SJSA1 (cell line): ENCODE measurements around the gene NUP58. TPM values are rescaled to one million over a fixed set of nuclear protein-coding genes. Genes with fewer than 3 reads are reported as not detected.
A peak's percentile ranks its signal among the peaks of the same experiment; 100 is the strongest.

ENCODE experiments used
- DNase-seq, 2 experiments: peaks; one replicate each; pipeline ENCODE4 v3.0.0-alpha.2; 2015 to 2020; ENCODE audit warnings: low spot score in 2 of 2, low read depth in 1 of 2
- H3K27ac ChIP-seq: fragments of 250-450 bp; sonication (Bioruptor Pico); 2 replicates; pipeline ENCODE4 v1.5.1; 2020; ENCODE audit warnings: mild to moderate bottlenecking, moderate library complexity
- H3K27me3 ChIP-seq: fragments of 250-450 bp; sonication (Bioruptor Pico); replicated peaks from 2 replicates; pipeline ENCODE4 v1.5.1; 2020; ENCODE audit warnings: mild to moderate bottlenecking, moderate library complexity
- H3K36me3 ChIP-seq: fragments of 250-450 bp; sonication (Bioruptor Pico); 2 replicates; pipeline ENCODE4 v1.5.1; 2020; ENCODE audit warnings: mild to moderate bottlenecking
- H3K4me1 ChIP-seq: fragments of 250-450 bp; sonication (Bioruptor Pico); replicated peaks from 2 replicates; pipeline ENCODE4 v1.6.1; 2021; ENCODE audit warnings: mild to moderate bottlenecking
- H3K4me3 ChIP-seq: fragments of 250-450 bp; sonication (Bioruptor Pico); 2 replicates; pipeline ENCODE4 v1.5.1; 2020; ENCODE audit warnings: mild to moderate bottlenecking
- H3K9me3 ChIP-seq: fragments of 250-450 bp; sonication (Bioruptor Pico); replicated peaks from 2 replicates; pipeline ENCODE4 v1.5.1; 2020; ENCODE audit warnings: mild to moderate bottlenecking
- total RNA-seq: library from RNA; depleted of rRNA; stranded (reverse); fragments of >200 nt; shearing (Covaris generic); gene quantifications from 2 replicates; pipeline ENCODE4 v1.2.3, GENCODE V29; 2014; rRNA removed

The NUP58 gene, protein sequence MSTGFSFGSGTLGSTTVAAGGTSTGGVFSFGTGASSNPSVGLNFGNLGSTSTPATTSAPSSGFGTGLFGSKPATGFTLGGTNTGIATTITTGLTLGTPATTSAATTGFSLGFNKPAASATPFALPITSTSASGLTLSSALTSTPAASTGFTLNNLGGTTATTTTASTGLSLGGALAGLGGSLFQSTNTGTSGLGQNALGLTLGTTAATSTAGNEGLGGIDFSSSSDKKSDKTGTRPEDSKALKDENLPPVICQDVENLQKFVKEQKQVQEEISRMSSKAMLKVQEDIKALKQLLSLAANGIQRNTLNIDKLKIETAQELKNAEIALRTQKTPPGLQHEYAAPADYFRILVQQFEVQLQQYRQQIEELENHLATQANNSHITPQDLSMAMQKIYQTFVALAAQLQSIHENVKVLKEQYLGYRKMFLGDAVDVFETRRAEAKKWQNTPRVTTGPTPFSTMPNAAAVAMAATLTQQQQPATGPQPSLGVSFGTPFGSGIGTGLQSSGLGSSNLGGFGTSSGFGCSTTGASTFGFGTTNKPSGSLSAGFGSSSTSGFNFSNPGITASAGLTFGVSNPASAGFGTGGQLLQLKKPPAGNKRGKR
- total RNA-seq = 67.4 and 89.5 TPM in 2 replicates

DNA sequence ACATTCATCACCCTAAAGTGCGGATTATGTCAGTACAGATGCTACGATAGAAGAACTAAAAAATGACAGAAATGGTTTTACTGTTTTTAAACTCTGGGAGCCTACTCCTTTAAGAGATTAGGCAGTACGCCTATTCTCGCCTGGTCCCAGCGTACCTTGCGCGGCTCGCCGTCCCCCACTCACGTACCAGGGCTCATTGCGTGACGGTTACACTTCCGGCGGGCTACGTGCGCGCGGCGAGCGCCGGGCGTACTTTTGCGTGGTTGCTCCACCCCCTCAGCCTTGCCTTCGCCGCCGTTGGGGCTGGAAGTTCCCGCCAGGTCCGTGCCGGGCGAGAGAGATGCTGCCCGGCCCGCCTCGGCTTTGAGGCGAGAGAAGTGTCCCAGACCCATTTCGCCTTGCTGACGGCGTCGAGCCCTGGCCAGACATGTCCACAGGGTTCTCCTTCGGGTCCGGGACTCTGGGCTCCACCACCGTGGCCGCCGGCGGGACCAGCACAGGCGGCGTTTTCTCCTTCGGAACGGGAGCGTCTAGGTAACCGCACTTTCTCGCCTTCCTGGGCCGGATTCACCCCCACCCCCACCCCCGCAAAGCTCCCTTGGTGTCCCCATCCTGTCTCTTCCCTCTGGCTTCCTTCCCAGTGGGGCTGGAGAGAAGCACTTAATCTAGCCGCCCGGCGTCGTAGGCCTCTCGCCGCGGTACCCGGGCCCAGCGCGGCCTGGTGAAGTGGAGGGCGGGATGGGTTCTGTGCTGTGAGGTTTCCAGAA lies at the start of gene NUP58:
NUP58 (plus strand) TSS at position 279 of the 767 bp plus-strand sequence; CDS start at position 428, 149 bp downstream.
- Histone ChIP-seq H3K9me3 (no peaks in the 10 kb centered on the region), H3K4me1 (peaks cover 11% of the 10 kb centered on the region), H3K36me3 (peaks cover 26% of the 10 kb centered on the region), H3K4me3 (peak within 1 kb of the TSS; percentile 73), H3K27me3 (no peaks in the 10 kb centered on the region; the same call in 1 of the 2 replicates), H3K27ac (peak within 1 kb of the TSS; percentile 86)
- peak; percentile 82 to 90 for DNase-seq

GRCh38 chr13:25252225-25252624 lies 49.2 kb upstream of the NUP58 start:
- H3K4me1 ChIP-seq = peaks cover 12% of the 10 kb centered on the region
- H3K27me3 ChIP-seq = no peaks in the 10 kb centered on the region
- no peak overlapping the region for H3K27ac ChIP-seq
- H3K4me3 ChIP-seq = no peak overlapping the region
- H3K9me3 ChIP-seq = no peaks in the 10 kb centered on the region
- no peak for DNase-seq
- peaks cover 30% of the 10 kb centered on the region for H3K36me3 ChIP-seq

GRCh38 chr13:25252752-25253151 lies 48.7 kb upstream of the NUP58 start:
- Histone ChIP-seq H3K27me3 (no peaks in the 10 kb centered on the region), H3K4me3 (no peak overlapping the region), H3K9me3 (no peaks in the 10 kb centered on the region), H3K27ac (no peak overlapping the region), H3K36me3 (peaks cover 34% of the 10 kb centered on the region), H3K4me1 (peaks cover 12% of the 10 kb centered on the region)
- no peak for DNase-seq

- Histone ChIP-seq H3K4me1 (peaks cover 12% of the 10 kb centered on the region), H3K27ac (no peak overlapping the region), H3K9me3 (no peaks in the 10 kb centered on the region), H3K27me3 (no peaks in the 10 kb centered on the region), H3K4me3 (no peak overlapping the region), H3K36me3 (peaks cover 37% of the 10 kb centered on the region)
- DNase-seq = no peak
These were observed 47.7 kb upstream of the NUP58 start for GRCh38 chr13:25253702-25254101.

- Histone ChIP-seq H3K27ac (no peak overlapping the region), H3K27me3 (no peaks in the 10 kb centered on the region), H3K4me1 (no peaks in the 10 kb centered on the region), H3K36me3 (peaks cover 47% of the 10 kb centered on the region), H3K4me3 (no peak overlapping the region), H3K9me3 (no peaks in the 10 kb centered on the region)
- no peak for DNase-seq
These were observed 39.2 kb upstream of the NUP58 start for GRCh38 chr13:25262261-25262660.

DNA sequence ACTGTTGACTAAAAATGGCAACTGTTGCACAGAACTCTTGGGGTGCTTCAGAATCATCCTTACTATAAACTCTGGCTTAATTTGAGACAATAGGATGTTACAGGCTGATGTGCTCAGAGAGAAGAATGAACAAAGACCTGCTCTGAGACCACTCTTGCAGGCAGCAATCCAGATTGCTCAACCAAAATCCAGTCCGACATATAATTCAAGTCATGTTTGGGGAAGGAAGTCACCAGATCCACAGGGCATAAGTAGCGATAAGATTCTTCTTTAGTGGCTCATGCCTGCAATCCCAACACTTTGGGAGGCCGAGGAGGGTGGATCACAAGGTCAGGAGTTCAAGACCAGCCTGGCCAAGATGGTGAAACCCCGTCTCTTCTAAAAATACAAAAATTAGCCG lies 34.7 kb upstream of the NUP58 start:
- no peaks in the 10 kb centered on the region for H3K9me3 ChIP-seq
- no peak overlapping the region for H3K27ac ChIP-seq
- H3K27me3 ChIP-seq = no peaks in the 10 kb centered on the region
- H3K4me1 ChIP-seq = no peaks in the 10 kb centered on the region
- H3K4me3 ChIP-seq = no peak overlapping the region
- H3K36me3 ChIP-seq = peaks cover 46% of the 10 kb centered on the region
- DNase-seq = no peak

- no peaks in the 10 kb centered on the region for H3K9me3 ChIP-seq
- no peaks in the 10 kb centered on the region for H3K4me1 ChIP-seq
- no peak overlapping the region for H3K27ac ChIP-seq
- no peak for DNase-seq
- H3K27me3 ChIP-seq = no peaks in the 10 kb centered on the region
- peaks cover 45% of the 10 kb centered on the region for H3K36me3 ChIP-seq
- H3K4me3 ChIP-seq = no peak overlapping the region
These were observed 33.7 kb upstream of the NUP58 start for GRCh38 chr13:25267715-25268114.

DNA sequence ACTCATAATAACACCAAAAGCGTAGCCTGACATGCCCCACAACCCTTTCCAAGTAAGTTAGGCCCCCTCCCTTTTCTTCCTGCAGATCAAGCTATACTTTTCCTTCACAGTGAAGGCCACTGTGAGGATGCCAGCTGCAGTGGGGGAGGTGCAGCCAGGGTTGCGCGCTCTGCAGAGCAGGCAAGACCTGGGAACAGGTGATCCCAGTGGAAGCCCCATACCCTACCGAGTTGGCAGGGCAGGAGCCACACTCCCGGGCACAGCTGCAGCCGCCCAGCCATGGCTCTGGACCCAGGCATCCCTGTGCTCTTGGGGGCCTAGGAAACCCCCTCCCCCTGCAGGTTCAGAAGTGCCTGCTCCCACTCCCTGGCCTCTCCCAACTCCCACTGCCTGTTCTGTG lies 32.9 kb upstream of the NUP58 start:
- DNase-seq = no peak
- Histone ChIP-seq H3K27me3 (no peaks in the 10 kb centered on the region), H3K36me3 (peaks cover 38% of the 10 kb centered on the region), H3K27ac (no peak overlapping the region), H3K9me3 (no peaks in the 10 kb centered on the region), H3K4me3 (no peak overlapping the region), H3K4me1 (no peaks in the 10 kb centered on the region)

GRCh38 chr13:25276748-25277147 lies 24.7 kb upstream of the NUP58 start:
- DNase-seq = no peak
- H3K36me3 ChIP-seq = peaks cover 6% of the 10 kb centered on the region; the same call in 1 of the 2 replicates
- no peaks in the 10 kb centered on the region for H3K27me3 ChIP-seq
- no peak overlapping the region for H3K4me3 ChIP-seq
- no peaks in the 10 kb centered on the region for H3K4me1 ChIP-seq
- H3K27ac ChIP-seq = no peak overlapping the region
- no peaks in the 10 kb centered on the region for H3K9me3 ChIP-seq

GRCh38 chr13:25280396-25280795 lies 21.0 kb upstream of the NUP58 start:
- H3K27ac ChIP-seq = no peak overlapping the region
- H3K4me1 ChIP-seq = no peaks in the 10 kb centered on the region
- no peaks in the 10 kb centered on the region for H3K9me3 ChIP-seq
- no peaks in the 10 kb centered on the region for H3K27me3 ChIP-seq
- no peak overlapping the region for H3K4me3 ChIP-seq
- peaks cover 3% of the 10 kb centered on the region; the same call in 1 of the 2 replicates for H3K36me3 ChIP-seq
- no peak for DNase-seq

DNA sequence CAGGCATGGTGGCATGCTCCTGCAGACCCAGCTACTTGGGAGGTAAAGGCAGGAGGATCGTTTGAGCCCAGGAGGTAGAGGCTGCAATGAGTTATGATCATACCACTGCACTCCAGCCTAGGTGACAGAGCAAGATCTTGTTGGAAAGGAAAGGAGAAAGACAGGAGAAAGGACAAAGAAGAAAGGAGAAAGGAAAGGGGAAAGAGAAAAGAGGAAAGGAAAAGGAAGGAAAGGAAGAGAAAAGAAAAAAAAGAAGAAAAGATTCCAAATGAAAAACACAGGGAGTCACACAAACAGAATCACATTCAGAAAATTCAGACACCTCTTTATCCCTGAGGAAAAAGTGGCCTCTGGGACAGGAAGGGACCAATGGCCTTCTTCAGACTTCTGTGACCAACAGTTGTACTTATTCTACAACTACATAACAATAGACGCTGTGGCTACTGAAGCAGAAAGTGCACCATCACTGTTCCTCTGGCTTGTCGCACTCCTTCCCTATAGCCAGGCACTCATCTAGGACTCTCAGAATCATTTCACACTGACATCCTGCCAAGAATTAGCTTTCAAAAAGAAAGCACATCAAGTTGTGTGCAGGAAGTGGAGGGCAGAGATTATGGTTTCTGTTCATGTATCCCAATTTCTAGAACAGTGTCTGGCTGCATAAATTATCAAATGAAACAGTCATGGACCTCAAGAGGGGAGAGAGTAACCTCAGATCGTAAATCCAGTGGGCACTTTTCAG lies 20.1 kb upstream of the NUP58 start:
- no peak overlapping the region for H3K27ac ChIP-seq
- H3K36me3 ChIP-seq = peaks cover 3% of the 10 kb centered on the region; the same call in 1 of the 2 replicates
- H3K4me3 ChIP-seq = no peak overlapping the region
- H3K9me3 ChIP-seq = no peaks in the 10 kb centered on the region
- H3K27me3 ChIP-seq = no peaks in the 10 kb centered on the region
- no peak for DNase-seq
- H3K4me1 ChIP-seq = peaks cover 4% of the 10 kb centered on the region; the same call in 1 of the 2 replicates

GRCh38 chr13:25281935-25282332 lies 19.5 kb upstream of the NUP58 start:
- Histone ChIP-seq H3K9me3 (no peaks in the 10 kb centered on the region), H3K27ac (no peak overlapping the region)
- DNase-seq = no peak

DNA sequence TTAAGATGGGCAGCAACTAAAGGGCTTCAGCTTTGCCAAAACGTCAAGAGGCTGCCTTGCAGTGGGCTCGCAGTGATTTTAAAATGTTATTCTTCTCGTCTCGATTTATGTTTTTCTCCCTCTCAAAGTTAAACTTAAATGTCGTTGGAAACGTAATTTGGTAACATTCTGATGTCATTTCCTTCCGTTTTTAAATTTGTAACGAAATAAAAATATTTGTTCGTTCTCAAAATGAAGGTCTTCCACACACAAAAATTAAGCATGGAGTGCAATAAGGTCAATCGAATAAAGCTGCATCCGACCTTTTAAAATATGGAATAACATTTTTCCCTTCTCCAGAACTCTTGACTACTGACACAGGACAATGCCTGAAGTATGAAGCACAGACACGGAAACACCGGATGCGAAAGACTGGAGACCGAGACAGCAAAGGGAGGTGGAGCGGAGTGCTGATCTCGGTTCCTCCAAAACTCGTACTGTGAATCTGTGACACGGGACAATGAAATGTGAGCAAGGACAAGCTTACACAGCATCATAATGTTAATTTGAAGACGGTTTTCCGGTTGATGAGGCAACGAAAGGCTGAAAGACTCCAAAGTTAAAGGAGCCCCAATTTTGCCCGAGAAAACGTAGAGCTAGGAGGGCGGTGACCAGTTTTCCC lies 15.0 kb upstream of the NUP58 start:
- H3K36me3 ChIP-seq = 0 out of 2 replicates have a peak, but pooled peaks cover 7% of the 10 kb centered on the region
- peak; percentile 41 to 43 for DNase-seq
- peak overlapping the region; percentile 72 for H3K27ac ChIP-seq
- H3K4me1 ChIP-seq = peaks cover 4% of the 10 kb centered on the region; the same call in 1 of the 2 replicates
- H3K9me3 ChIP-seq = no peaks in the 10 kb centered on the region
- peak overlapping the region; percentile 76 for H3K4me3 ChIP-seq
- H3K27me3 ChIP-seq = no peaks in the 10 kb centered on the region

More at GRCh38 chr13:25281935-25282332, 19.5 kb upstream of the NUP58 start:
- no peak overlapping the region for H3K4me3 ChIP-seq
- no peaks in the 10 kb centered on the region for H3K27me3 ChIP-seq
- peaks cover 4% of the 10 kb centered on the region; the same call in 1 of the 2 replicates for H3K4me1 ChIP-seq
- H3K36me3 ChIP-seq = peaks cover 5% of the 10 kb centered on the region; the same call in 1 of the 2 replicates
